Measurements from ENCODE around the gene TBCB.

- TF ChIP-seq, protein P1, sequence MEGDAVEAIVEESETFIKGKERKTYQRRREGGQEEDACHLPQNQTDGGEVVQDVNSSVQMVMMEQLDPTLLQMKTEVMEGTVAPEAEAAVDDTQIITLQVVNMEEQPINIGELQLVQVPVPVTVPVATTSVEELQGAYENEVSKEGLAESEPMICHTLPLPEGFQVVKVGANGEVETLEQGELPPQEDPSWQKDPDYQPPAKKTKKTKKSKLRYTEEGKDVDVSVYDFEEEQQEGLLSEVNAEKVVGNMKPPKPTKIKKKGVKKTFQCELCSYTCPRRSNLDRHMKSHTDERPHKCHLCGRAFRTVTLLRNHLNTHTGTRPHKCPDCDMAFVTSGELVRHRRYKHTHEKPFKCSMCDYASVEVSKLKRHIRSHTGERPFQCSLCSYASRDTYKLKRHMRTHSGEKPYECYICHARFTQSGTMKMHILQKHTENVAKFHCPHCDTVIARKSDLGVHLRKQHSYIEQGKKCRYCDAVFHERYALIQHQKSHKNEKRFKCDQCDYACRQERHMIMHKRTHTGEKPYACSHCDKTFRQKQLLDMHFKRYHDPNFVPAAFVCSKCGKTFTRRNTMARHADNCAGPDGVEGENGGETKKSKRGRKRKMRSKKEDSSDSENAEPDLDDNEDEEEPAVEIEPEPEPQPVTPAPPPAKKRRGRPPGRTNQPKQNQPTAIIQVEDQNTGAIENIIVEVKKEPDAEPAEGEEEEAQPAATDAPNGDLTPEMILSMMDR (IDR thresholded peaks at IDR 0.05; ENCODE audit: low read length): no peak
- TF ChIP-seq EZH2 (IDR thresholded peaks at IDR 0.05; ENCODE audit: borderline replicate concordance, low read length): no peak
Measured at GRCh38 chr19:36150586-36150985, 35.3 kb downstream of the TBCB start.
